Activated CD4-positive, alpha-beta T cell treated with anti-CD3 and anti-CD28 coated beads, Interleukin-2, Interleukin-4, amounts not matched to agents 100 ng/mL and 50 ng/mL, durations not matched to agents 16 hours and 8 hours (primary cell): ENCODE measurements around the gene FBXO22.
"Not testable (repeated sequence)": the region's sequence is repeated elsewhere in the genome, so short reads cannot be mapped to it uniquely, and the experiment has no call there.

Source experiments
- DNase-seq: peaks from one replicate; pipeline ENCODE4 v3.0.0-alpha.2; 2020; ENCODE audit warnings: low spot score

Gene FBXO22

GRCh38 chr15:75903331-75904239 lies at the start of gene FBXO22:
Gene FBXO22, plus strand, starts transcription at chr15:75903878. Its CDS starts 86 bp downstream, at chr15:75903964.
- peak; percentile 94 for DNase-seq

GRCh38 chr15:75857886-75858285 lies 45.8 kb upstream of the FBXO22 start:
- no peak for DNase-seq

GRCh38 chr15:75861750-75862402 lies 41.8 kb upstream of the FBXO22 start:
- DNase-seq, result no peak

- no peak for DNase-seq
These were observed 40.9 kb upstream of the FBXO22 start for GRCh38 chr15:75862796-75863195.

- no peak for DNase-seq
These were observed 39.2 kb upstream of the FBXO22 start for GRCh38 chr15:75864213-75865059.

GRCh38 chr15:75866045-75866444 lies 37.6 kb upstream of the FBXO22 start:
- not testable (repeated sequence) for DNase-seq

- no peak for DNase-seq
These were observed 36.8 kb upstream of the FBXO22 start for GRCh38 chr15:75866916-75867315.

- DNase-seq, result no peak
These were observed 36.2 kb upstream of the FBXO22 start for GRCh38 chr15:75867449-75867848.

- no peak for DNase-seq
These were observed 35.7 kb upstream of the FBXO22 start for GRCh38 chr15:75868019-75868418.

- no peak for DNase-seq
These were observed 34.2 kb upstream of the FBXO22 start for GRCh38 chr15:75869446-75869845.

- DNase-seq, result not testable (repeated sequence)
These were observed 32.1 kb upstream of the FBXO22 start for GRCh38 chr15:75871589-75871988.

- no peak for DNase-seq
These were observed 31.2 kb upstream of the FBXO22 start for GRCh38 chr15:75872403-75872990.

GRCh38 chr15:75884041-75884440 lies 19.6 kb upstream of the FBXO22 start:
- DNase-seq, result no peak

GRCh38 chr15:75887178-75887577 lies 16.5 kb upstream of the FBXO22 start:
- DNase-seq, result no peak

GRCh38 chr15:75891895-75892294 lies 11.8 kb upstream of the FBXO22 start:
- DNase-seq, result peak; percentile 11

- DNase-seq, result no peak
These were observed 7.9 kb upstream of the FBXO22 start for GRCh38 chr15:75895731-75896130.

- DNase-seq, result no peak
These were observed 3.1 kb upstream of the FBXO22 start for GRCh38 chr15:75900577-75900976.

GRCh38 chr15:75902129-75902557 lies 1.5 kb upstream of the FBXO22 start:
- DNase-seq, result no peak

GRCh38 chr15:75905231-75905630 lies 1.6 kb downstream of the FBXO22 start:
- no peak for DNase-seq

GRCh38 chr15:75910355-75910754 lies 6.7 kb downstream of the FBXO22 start:
- DNase-seq, result not testable (repeated sequence)

- no peak for DNase-seq
These were observed 13.3 kb downstream of the FBXO22 start for GRCh38 chr15:75916978-75917377.

GRCh38 chr15:75918135-75918534 lies 14.5 kb downstream of the FBXO22 start:
- DNase-seq, result no peak
